HepG2 (cell line): ENCODE data around the gene SNAI1. TPM values are rescaled to one million over a fixed set of nuclear protein-coding genes. Genes with fewer than 3 reads are reported as not detected.

ENCODE experiments used
- ASH2L ChIP-seq: fragments of 300-600, 200-600 bp; sonication (generic); IDR thresholded peaks from 2 replicates; pipeline ENCODE4 v1.7.0; 2017; ENCODE audit warnings: low read depth, mild to moderate bottlenecking, moderate library complexity, mixed read lengths, low read length; ENCODE audit not compliant: insufficient read length
- FOXP1 ChIP-seq, 2 experiments: fragments of 450-650 bp in 1 of 2; IDR thresholded peaks; 2 replicates each; pipeline ENCODE4 v1.6.1; 2017 to 2018; ENCODE audit warnings: antibody characterized with exemption in 1 of 2
- HOXA9 ChIP-seq: sonication (generic); formaldehyde crosslinking; IDR thresholded peaks from 2 replicates; pipeline ENCODE4 v1.8.1; 2022; ENCODE audit warnings: missing genetic modification reagents, mild to moderate bottlenecking, moderate library complexity, borderline replicate concordance
- JARID2 ChIP-seq: sonication (generic); formaldehyde crosslinking; IDR thresholded peaks from 2 replicates; pipeline ENCODE4 v1.8.1; 2023; ENCODE audit warnings: missing genetic modification reagents, inconsistent platforms; ENCODE audit not compliant: insufficient replicate concordance
- KDM4B ChIP-seq: sonication (generic); formaldehyde crosslinking; IDR thresholded peaks from 2 replicates; pipeline ENCODE4 v1.4.0; 2020; ENCODE audit warnings: missing genetic modification reagents
- SETDB1 ChIP-seq: sonication (generic); formaldehyde crosslinking; IDR thresholded peaks from 2 replicates; pipeline ENCODE4 v1.5.1; 2020; ENCODE audit warnings: missing genetic modification reagents, mild to moderate bottlenecking, borderline replicate concordance
- SRY ChIP-seq: sonication (generic); formaldehyde crosslinking; IDR thresholded peaks from 2 replicates; pipeline ENCODE4 v1.8.0; 2022; ENCODE audit warnings: mild to moderate bottlenecking, missing genetic modification reagents
- TAF15 ChIP-seq: fragments of 200-400 bp; formaldehyde crosslinking; IDR thresholded peaks from one replicate; pipeline ENCODE4 v1.6.1; 2018; ENCODE audit warnings: mild to moderate bottlenecking, low read depth, low read length; ENCODE audit not compliant: poor library complexity, severe bottlenecking
- TBX2 ChIP-seq: sonication (generic); formaldehyde crosslinking; IDR thresholded peaks from 2 replicates; pipeline ENCODE4 v1.5.0; 2020; ENCODE audit warnings: missing genetic modification reagents, mild to moderate bottlenecking, borderline replicate concordance
- ZNF136 ChIP-seq: sonication (generic); formaldehyde crosslinking; IDR thresholded peaks from 2 replicates; pipeline ENCODE4 v1.8.1; 2022; ENCODE audit warnings: low read depth, mild to moderate bottlenecking, moderate library complexity, missing genetic modification reagents
- ZNF264 ChIP-seq: sonication (generic); formaldehyde crosslinking; IDR thresholded peaks from 2 replicates; pipeline ENCODE4 v1.4.0; 2020; ENCODE audit warnings: missing genetic modification reagents
- ZNF382 ChIP-seq: sonication (generic); formaldehyde crosslinking; IDR thresholded peaks from 2 replicates; pipeline ENCODE4 v1.5.0; 2020; ENCODE audit warnings: missing genetic modification reagents, mild to moderate bottlenecking, borderline replicate concordance
- ZNF572 ChIP-seq: sonication (generic); formaldehyde crosslinking; IDR thresholded peaks from 2 replicates; pipeline ENCODE4 v1.5.1; 2020; ENCODE audit warnings: mild to moderate bottlenecking, missing genetic modification reagents
- ZNF841 ChIP-seq: sonication (generic); formaldehyde crosslinking; IDR thresholded peaks from 2 replicates; pipeline ENCODE4 v1.8.1; 2023; ENCODE audit warnings: missing genetic modification reagents, borderline replicate concordance
- ZNF878 ChIP-seq: sonication (generic); formaldehyde crosslinking; IDR thresholded peaks from 2 replicates; pipeline ENCODE4 v1.8.1; 2023; ENCODE audit warnings: mild to moderate bottlenecking, missing genetic modification reagents, moderate library complexity
- polyA plus RNA-seq, 8 experiments: library from polyadenylated mRNA; depleted of rRNA in 3 of 8; stranded (reverse) in 7 of 8; unstranded in 1 of 8; fragments of >200 nt; fragmentation: Illumina TruSeq in 4 of 8; extraction: Trizol in 4 of 8; gene quantifications; 2 replicates each; pipeline versions ENCODE4 v1.2.1 to v1.2.3, GENCODE V29; 2011 to 2016; ENCODE audit warnings: low read depth in 4 of 8, missing spikeins in 1 of 8, mixed read lengths in 1 of 8; ENCODE audit not compliant: insufficient read depth in 1 of 8
- total RNA-seq, 5 experiments: library from RNA; depleted of rRNA; stranded (reverse); fragments of >200 nt; fragmentation: Illumina TruSeq; extraction: Trizol; gene quantifications; 2 replicates each; pipeline ENCODE4 v1.2.3, GENCODE V29; 2016; ENCODE audit warnings: low read depth in 1 of 5
- TF ChIP-seq, protein P1 (sequence below): sonication (generic); formaldehyde crosslinking; IDR thresholded peaks from 2 replicates; pipeline ENCODE4 v1.5.0; 2020; ENCODE audit warnings: mild to moderate bottlenecking, missing genetic modification reagents
- TF ChIP-seq, protein P2 (sequence below): sonication (generic); formaldehyde crosslinking; IDR thresholded peaks from 2 replicates; pipeline ENCODE4 v1.5.1; 2020; ENCODE audit warnings: mild to moderate bottlenecking, missing genetic modification reagents
- TF ChIP-seq, protein P3 (sequence below): sonication (generic); formaldehyde crosslinking; IDR thresholded peaks from 2 replicates; pipeline ENCODE4 v1.8.1; 2023; ENCODE audit warnings: mild to moderate bottlenecking, inconsistent platforms, moderate library complexity, missing genetic modification reagents, borderline replicate concordance
- TF ChIP-seq, protein P4 (sequence below): sonication (generic); formaldehyde crosslinking; IDR thresholded peaks from 2 replicates; pipeline ENCODE4 v1.5.0; 2020; ENCODE audit warnings: mild to moderate bottlenecking, missing genetic modification reagents

SNAI1 gene
- total and polyA plus RNA-seq, 2 of the 13 experiments (the other 11 are each of a cell fraction or from before 2014, with no cell fraction given), result 1.3 to 1.4 TPM

DNA sequence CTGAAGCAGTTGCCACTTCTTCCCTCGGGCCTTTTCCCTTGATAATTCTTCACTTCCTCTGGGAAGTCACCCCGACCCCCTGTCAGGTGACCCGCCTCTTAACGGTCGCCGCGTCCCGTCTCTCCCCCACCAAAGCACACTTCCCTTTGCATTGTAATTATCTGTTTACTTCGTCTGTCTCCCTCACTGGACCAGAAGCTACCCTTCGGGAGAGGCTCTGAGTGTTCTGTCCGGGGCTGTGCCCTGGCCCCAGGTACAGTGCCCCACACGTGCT, 771 bp upstream of the SNAI1 start (continued):
- TF ChIP-seq ASH2L (peak; percentile 46), ZNF572 (CRISPR knock-in tag) (peak; percentile 92), TBX2 (CRISPR knock-in tag) (no peak), ZNF264 (CRISPR knock-in tag) (no peak), JARID2 (CRISPR knock-in tag) (no peak), ZNF841 (CRISPR knock-in tag) (no peak), TAF15 (no peak), FOXP1 (IDR thresholded peaks at IDR 0.05) (no peak), FOXP1 (CRISPR knock-in tag; IDR thresholded peaks at IDR 0.05) (no peak), KDM4B (no peak), ZNF382 (CRISPR knock-in tag) (no peak), SETDB1 (peak; percentile 89), HOXA9 (no peak), SRY (CRISPR knock-in tag) (no peak), ZNF136 (CRISPR knock-in tag) (no peak; the same call in 1 of the 2 replicates), ZNF878 (CRISPR knock-in tag) (no peak)
- TF ChIP-seq, protein P1, sequence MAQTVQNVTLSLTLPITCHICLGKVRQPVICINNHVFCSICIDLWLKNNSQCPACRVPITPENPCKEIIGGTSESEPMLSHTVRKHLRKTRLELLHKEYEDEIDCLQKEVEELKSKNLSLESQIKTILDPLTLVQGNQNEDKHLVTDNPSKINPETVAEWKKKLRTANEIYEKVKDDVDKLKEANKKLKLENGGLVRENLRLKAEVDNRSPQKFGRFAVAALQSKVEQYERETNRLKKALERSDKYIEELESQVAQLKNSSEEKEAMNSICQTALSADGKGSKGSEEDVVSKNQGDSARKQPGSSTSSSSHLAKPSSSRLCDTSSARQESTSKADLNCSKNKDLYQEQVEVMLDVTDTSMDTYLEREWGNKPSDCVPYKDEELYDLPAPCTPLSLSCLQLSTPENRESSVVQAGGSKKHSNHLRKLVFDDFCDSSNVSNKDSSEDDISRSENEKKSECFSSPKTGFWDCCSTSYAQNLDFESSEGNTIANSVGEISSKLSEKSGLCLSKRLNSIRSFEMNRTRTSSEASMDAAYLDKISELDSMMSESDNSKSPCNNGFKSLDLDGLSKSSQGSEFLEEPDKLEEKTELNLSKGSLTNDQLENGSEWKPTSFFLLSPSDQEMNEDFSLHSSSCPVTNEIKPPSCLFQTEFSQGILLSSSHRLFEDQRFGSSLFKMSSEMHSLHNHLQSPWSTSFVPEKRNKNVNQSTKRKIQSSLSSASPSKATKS (CRISPR knock-in tag), result no peak
- TF ChIP-seq, protein P2, sequence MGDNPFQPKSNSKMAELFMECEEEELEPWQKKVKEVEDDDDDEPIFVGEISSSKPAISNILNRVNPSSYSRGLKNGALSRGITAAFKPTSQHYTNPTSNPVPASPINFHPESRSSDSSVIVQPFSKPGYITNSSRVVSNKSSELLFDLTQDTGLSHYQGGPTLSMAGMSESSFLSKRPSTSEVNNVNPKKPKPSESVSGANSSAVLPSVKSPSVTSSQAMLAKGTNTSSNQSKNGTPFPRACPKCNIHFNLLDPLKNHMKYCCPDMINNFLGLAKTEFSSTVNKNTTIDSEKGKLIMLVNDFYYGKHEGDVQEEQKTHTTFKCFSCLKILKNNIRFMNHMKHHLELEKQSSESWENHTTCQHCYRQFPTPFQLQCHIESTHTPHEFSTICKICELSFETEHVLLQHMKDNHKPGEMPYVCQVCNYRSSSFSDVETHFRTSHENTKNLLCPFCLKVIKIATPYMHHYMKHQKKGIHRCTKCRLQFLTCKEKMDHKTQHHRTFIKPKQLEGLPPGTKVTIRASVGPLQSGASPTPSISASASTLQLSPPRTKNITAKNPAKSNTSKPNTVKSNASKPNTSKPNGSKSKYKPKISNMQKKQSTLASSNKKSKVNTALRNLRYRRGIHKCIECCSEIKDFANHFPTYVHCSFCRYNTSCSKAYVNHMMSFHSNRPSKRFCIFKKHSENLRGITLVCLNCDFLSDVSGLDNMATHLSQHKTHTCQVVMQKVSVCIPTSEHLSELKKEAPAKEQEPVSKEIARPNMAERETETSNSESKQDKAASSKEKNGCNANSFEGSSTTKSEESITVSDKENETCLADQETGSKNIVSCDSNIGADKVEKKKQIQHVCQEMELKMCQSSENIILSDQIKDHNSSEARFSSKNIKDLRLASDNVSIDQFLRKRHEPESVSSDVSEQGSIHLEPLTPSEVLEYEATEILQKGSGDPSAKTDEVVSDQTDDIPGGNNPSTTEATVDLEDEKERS (CRISPR knock-in tag), result no peak
- TF ChIP-seq, protein P3, sequence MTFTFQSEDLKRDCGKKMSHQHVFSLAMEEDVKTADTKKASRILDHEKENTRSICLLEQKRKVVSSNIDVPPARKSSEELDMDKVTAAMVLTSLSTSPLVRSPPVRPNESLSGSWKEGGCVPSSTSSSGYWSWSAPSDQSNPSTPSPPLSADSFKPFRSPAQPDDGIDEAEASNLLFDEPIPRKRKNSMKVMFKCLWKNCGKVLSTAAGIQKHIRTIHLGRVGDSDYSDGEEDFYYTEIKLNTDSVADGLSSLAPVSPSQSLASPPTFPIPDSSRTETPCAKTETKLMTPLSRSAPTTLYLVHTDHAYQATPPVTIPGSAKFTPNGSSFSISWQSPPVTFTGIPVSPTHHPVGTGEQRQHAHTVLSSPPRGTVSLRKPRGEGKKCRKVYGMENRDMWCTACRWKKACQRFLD (CRISPR knock-in tag), result no peak
- TF ChIP-seq, protein P4, sequence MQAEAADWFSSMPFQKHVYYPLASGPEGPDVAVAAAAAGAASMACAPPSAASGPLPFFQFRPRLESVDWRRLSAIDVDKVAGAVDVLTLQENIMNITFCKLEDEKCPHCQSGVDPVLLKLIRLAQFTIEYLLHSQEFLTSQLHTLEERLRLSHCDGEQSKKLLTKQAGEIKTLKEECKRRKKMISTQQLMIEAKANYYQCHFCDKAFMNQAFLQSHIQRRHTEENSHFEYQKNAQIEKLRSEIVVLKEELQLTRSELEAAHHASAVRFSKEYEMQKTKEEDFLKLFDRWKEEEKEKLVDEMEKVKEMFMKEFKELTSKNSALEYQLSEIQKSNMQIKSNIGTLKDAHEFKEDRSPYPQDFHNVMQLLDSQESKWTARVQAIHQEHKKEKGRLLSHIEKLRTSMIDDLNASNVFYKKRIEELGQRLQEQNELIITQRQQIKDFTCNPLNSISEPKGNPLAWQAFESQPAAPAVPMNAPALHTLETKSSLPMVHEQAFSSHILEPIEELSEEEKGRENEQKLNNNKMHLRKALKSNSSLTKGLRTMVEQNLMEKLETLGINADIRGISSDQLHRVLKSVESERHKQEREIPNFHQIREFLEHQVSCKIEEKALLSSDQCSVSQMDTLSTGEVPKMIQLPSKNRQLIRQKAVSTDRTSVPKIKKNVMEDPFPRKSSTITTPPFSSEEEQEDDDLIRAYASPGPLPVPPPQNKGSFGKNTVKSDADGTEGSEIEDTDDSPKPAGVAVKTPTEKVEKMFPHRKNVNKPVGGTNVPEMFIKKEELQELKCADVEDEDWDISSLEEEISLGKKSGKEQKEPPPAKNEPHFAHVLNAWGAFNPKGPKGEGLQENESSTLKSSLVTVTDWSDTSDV (CRISPR knock-in tag), result no peak
